Ishikawa (cell line): ENCODE results near the gene SLC7A6.

Source experiments
- CEBPB ChIP-seq: IDR thresholded peaks from 2 replicates; pipeline ENCODE4 v1.6.1; 2012
- CREB1 ChIP-seq: IDR thresholded peaks from 2 replicates; pipeline ENCODE4 v1.6.1; 2012; ENCODE audit warnings: low read depth
- EGR1 ChIP-seq: IDR thresholded peaks from 2 replicates; pipeline ENCODE4 v1.6.1; 2012
- EP300 ChIP-seq: IDR thresholded peaks from 2 replicates; pipeline ENCODE4 v1.6.1; 2012; ENCODE audit warnings: borderline replicate concordance
- FOXM1 ChIP-seq: IDR thresholded peaks from 2 replicates; pipeline ENCODE4 v1.6.1; 2012; ENCODE audit warnings: low read depth, borderline replicate concordance
- MAX ChIP-seq: IDR thresholded peaks from 2 replicates; pipeline ENCODE4 v1.6.1; 2012
- NFIC ChIP-seq: IDR thresholded peaks from 2 replicates; pipeline ENCODE4 v1.6.1; 2012
- RAD21 ChIP-seq: IDR thresholded peaks from 2 replicates; pipeline ENCODE4 v1.6.1; 2012; ENCODE audit warnings: low read depth
- TAF1 ChIP-seq: IDR thresholded peaks from 2 replicates; pipeline ENCODE4 v1.6.1; 2012; ENCODE audit warnings: low read depth, mild to moderate bottlenecking
- TCF12 ChIP-seq: IDR thresholded peaks from 2 replicates; pipeline ENCODE4 v1.6.1; 2012; ENCODE audit warnings: low read depth
- TEAD4 ChIP-seq: IDR thresholded peaks from 2 replicates; pipeline ENCODE4 v1.6.1; 2012
- YY1 ChIP-seq: IDR thresholded peaks from 2 replicates; pipeline ENCODE4 v1.6.1; 2012; ENCODE audit warnings: low read depth
- ZBTB7A ChIP-seq: IDR thresholded peaks from 2 replicates; pipeline ENCODE4 v1.6.1; 2012; ENCODE audit warnings: low read depth
- TF ChIP-seq, protein P1 (sequence below): IDR thresholded peaks from 2 replicates; pipeline ENCODE4 v1.6.1; 2012
- TF ChIP-seq, protein P2 (sequence below): IDR thresholded peaks from 2 replicates; pipeline ENCODE4 v1.6.1; 2012; ENCODE audit warnings: low read depth, mild to moderate bottlenecking

Gene SLC7A6

GRCh38 chr16:68284847-68285246, 20.5 kb downstream of the SLC7A6 start:
- TF ChIP-seq NFIC (no peak), TEAD4 (no peak), EGR1 (no peak), YY1 (no peak), RAD21 (no peak), MAX (no peak), TCF12 (no peak), TAF1 (no peak), CREB1 (no peak), CEBPB (no peak), FOXM1 (no peak)
- TF ChIP-seq, protein P1, sequence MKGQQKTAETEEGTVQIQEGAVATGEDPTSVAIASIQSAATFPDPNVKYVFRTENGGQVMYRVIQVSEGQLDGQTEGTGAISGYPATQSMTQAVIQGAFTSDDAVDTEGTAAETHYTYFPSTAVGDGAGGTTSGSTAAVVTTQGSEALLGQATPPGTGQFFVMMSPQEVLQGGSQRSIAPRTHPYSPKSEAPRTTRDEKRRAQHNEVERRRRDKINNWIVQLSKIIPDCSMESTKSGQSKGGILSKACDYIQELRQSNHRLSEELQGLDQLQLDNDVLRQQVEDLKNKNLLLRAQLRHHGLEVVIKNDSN, result no peak

GRCh38 chr16:68285683-68286082, 21.4 kb downstream of the SLC7A6 start:
- TF ChIP-seq NFIC (no peak), YY1 (no peak), CEBPB (no peak), ZBTB7A (no peak), TEAD4 (no peak), TCF12 (no peak), TAF1 (no peak), MAX (no peak), EP300 (no peak), RAD21 (no peak), CREB1 (no peak), EGR1 (no peak), FOXM1 (no peak)
- TF ChIP-seq, protein P1, result no peak

GRCh38 chr16:68286153-68287074, 22.1 kb downstream of the SLC7A6 start:
- TF ChIP-seq, protein P2, sequence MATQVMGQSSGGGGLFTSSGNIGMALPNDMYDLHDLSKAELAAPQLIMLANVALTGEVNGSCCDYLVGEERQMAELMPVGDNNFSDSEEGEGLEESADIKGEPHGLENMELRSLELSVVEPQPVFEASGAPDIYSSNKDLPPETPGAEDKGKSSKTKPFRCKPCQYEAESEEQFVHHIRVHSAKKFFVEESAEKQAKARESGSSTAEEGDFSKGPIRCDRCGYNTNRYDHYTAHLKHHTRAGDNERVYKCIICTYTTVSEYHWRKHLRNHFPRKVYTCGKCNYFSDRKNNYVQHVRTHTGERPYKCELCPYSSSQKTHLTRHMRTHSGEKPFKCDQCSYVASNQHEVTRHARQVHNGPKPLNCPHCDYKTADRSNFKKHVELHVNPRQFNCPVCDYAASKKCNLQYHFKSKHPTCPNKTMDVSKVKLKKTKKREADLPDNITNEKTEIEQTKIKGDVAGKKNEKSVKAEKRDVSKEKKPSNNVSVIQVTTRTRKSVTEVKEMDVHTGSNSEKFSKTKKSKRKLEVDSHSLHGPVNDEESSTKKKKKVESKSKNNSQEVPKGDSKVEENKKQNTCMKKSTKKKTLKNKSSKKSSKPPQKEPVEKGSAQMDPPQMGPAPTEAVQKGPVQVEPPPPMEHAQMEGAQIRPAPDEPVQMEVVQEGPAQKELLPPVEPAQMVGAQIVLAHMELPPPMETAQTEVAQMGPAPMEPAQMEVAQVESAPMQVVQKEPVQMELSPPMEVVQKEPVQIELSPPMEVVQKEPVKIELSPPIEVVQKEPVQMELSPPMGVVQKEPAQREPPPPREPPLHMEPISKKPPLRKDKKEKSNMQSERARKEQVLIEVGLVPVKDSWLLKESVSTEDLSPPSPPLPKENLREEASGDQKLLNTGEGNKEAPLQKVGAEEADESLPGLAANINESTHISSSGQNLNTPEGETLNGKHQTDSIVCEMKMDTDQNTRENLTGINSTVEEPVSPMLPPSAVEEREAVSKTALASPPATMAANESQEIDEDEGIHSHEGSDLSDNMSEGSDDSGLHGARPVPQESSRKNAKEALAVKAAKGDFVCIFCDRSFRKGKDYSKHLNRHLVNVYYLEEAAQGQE, result no peak
- no peak for TF ChIP-seq FOXM1
- no peak for TF ChIP-seq TAF1
- no peak for TF ChIP-seq YY1
- no peak for TF ChIP-seq NFIC
- TF ChIP-seq RAD21, result no peak
- no peak for TF ChIP-seq CREB1
- TF ChIP-seq TCF12, result no peak
- TF ChIP-seq MAX, result no peak
- no peak for TF ChIP-seq EP300
- TF ChIP-seq EGR1, result no peak
- no peak for TF ChIP-seq ZBTB7A
- TF ChIP-seq TEAD4, result no peak
- TF ChIP-seq, protein P1, result no peak
- TF ChIP-seq CEBPB, result no peak

- TF ChIP-seq, protein P1, result no peak
- TF ChIP-seq ZBTB7A (no peak), MAX (no peak), NFIC (no peak), YY1 (no peak), EGR1 (no peak), FOXM1 (no peak), TEAD4 (no peak), CEBPB (no peak), EP300 (no peak), CREB1 (no peak), TCF12 (no peak), TAF1 (no peak), RAD21 (no peak)
- TF ChIP-seq, protein P2, result no peak
These were observed 23.2 kb downstream of the SLC7A6 start for GRCh38 chr16:68287276-68288251.
